Mesenchymal stem cell (in vitro differentiated cells and primary cell): ENCODE results near the gene KLF16.
"Not testable (repeated sequence)": the region's sequence is repeated elsewhere in the genome, so short reads cannot be mapped to it uniquely, and the experiment has no call there.

ENCODE experiments used
- DNase-seq: peaks from one replicate; pipeline ENCODE4 v3.0.0-alpha.2; 2013
- H2AFZ ChIP-seq: one replicate; pipeline ENCODE4 v1.6.1; 2013; ENCODE audit warnings: low read depth, mild to moderate bottlenecking, control low read depth, inconsistent platforms, low read length, moderate library complexity
- H2AK5ac ChIP-seq: 2 replicates; pipeline ENCODE4 v1.6.1; 2013; ENCODE audit warnings: low read length, moderate library complexity, mild to moderate bottlenecking, inconsistent platforms; ENCODE audit not compliant: severe bottlenecking
- H2BK120ac ChIP-seq: one replicate; pipeline ENCODE4 v1.6.1; 2013; ENCODE audit warnings: low read depth, mild to moderate bottlenecking, inconsistent platforms, low read length, moderate library complexity
- H2BK12ac ChIP-seq, 2 experiments: one replicate each; pipeline ENCODE4 v1.6.1; 2013; ENCODE audit warnings: inconsistent platforms in 2 of 2, low read length in 2 of 2, mild to moderate bottlenecking in 2 of 2, moderate library complexity in 2 of 2, control low read depth in 1 of 2
- H2BK15ac ChIP-seq: one replicate; pipeline ENCODE4 v1.6.1; 2013; ENCODE audit warnings: mild to moderate bottlenecking, low read depth, inconsistent platforms; ENCODE audit not compliant: poor library complexity, severe bottlenecking
- H2BK5ac ChIP-seq: 2 replicates; pipeline ENCODE4 v1.6.1; 2013; ENCODE audit warnings: low read depth, mild to moderate bottlenecking, low read length, control low read depth, inconsistent platforms; ENCODE audit not compliant: poor library complexity, severe bottlenecking
- H3K14ac ChIP-seq, 2 experiments: one replicate each; pipeline ENCODE4 v1.6.1; 2013; ENCODE audit warnings: inconsistent platforms in 2 of 2, low read length in 2 of 2, control low read depth in 1 of 2, mild to moderate bottlenecking in 1 of 2, moderate library complexity in 1 of 2
- H3K18ac ChIP-seq, 2 experiments: one replicate each; pipeline ENCODE4 v1.6.1; 2013; ENCODE audit warnings: inconsistent platforms in 2 of 2, low read length in 2 of 2, control low read depth in 1 of 2, low read depth in 1 of 2, mild to moderate bottlenecking in 1 of 2
- H3K23ac ChIP-seq, 2 experiments: one replicate each; pipeline ENCODE4 v1.6.1; 2013; ENCODE audit warnings: inconsistent platforms in 2 of 2, low read length in 2 of 2, mild to moderate bottlenecking in 2 of 2, moderate library complexity in 2 of 2, control low read depth in 1 of 2
- H3K27ac ChIP-seq: 2 replicates; pipeline ENCODE4 v1.5.1; 2013; ENCODE audit warnings: mild to moderate bottlenecking, moderate library complexity, low read length, control low read depth, inconsistent platforms; ENCODE audit not compliant: poor library complexity, severe bottlenecking
- H3K27me3 ChIP-seq, 2 experiments: 2 replicates each; pipeline versions ENCODE4 v1.6.1 to v1.7.0; 2013; ENCODE audit warnings: low read length in 2 of 2, mild to moderate bottlenecking in 2 of 2, moderate library complexity in 2 of 2, control low read depth in 1 of 2, inconsistent platforms in 1 of 2; ENCODE audit not compliant: control insufficient read depth in 1 of 2, insufficient read depth in 1 of 2
- H3K36me3 ChIP-seq, 2 experiments: 2 replicates each; pipeline versions ENCODE4 v1.6.1 to v1.7.0; 2013; ENCODE audit warnings: low read length in 2 of 2, control low read depth in 1 of 2, inconsistent platforms in 1 of 2, low read depth in 1 of 2, mild to moderate bottlenecking in 1 of 2; ENCODE audit not compliant: insufficient read depth in 2 of 2, control insufficient read depth in 1 of 2
- H3K4ac ChIP-seq, 2 experiments: one replicate each; pipeline ENCODE4 v1.6.1; 2013; ENCODE audit warnings: inconsistent platforms in 2 of 2, low read length in 2 of 2, mild to moderate bottlenecking in 2 of 2, moderate library complexity in 2 of 2, control low read depth in 1 of 2, low read depth in 1 of 2
- H3K4me1 ChIP-seq: 2 replicates; pipeline ENCODE4 v1.6.1; 2013; ENCODE audit warnings: low read depth, low read length, control low read depth; ENCODE audit not compliant: control insufficient read depth, insufficient read depth
- H3K4me2 ChIP-seq: 2 replicates; pipeline ENCODE4 v1.6.1; 2013; ENCODE audit warnings: low read length, mild to moderate bottlenecking, inconsistent platforms; ENCODE audit not compliant: poor library complexity, severe bottlenecking
- H3K4me3 ChIP-seq, 2 experiments: 2 replicates each; pipeline versions ENCODE4 v1.5.1 to v1.7.0; 2013; ENCODE audit warnings: low read length in 2 of 2, mild to moderate bottlenecking in 2 of 2, control low read depth in 1 of 2, low read depth in 1 of 2; ENCODE audit not compliant: insufficient read depth in 1 of 2
- H3K79me1 ChIP-seq: replicated peaks from 2 replicates; pipeline ENCODE4 v1.6.1; 2013; ENCODE audit warnings: mild to moderate bottlenecking, control low read depth, low read length, inconsistent platforms; ENCODE audit not compliant: poor library complexity, severe bottlenecking
- H3K9ac ChIP-seq: 2 replicates; pipeline ENCODE4 v1.7.0; 2013; ENCODE audit warnings: mild to moderate bottlenecking, low read length, moderate library complexity
- H3K9me3 ChIP-seq: 2 replicates; pipeline ENCODE4 v1.7.0; 2013; ENCODE audit warnings: mild to moderate bottlenecking, low read length; ENCODE audit not compliant: control insufficient read depth
- H4K8ac ChIP-seq: one replicate; pipeline ENCODE4 v1.6.1; 2013; ENCODE audit warnings: inconsistent platforms, mild to moderate bottlenecking, low read length, moderate library complexity
- H4K91ac ChIP-seq: one replicate; pipeline ENCODE4 v1.6.1; 2013; ENCODE audit warnings: mild to moderate bottlenecking, low read length, inconsistent platforms
- WGBS: methylation state at CpG from one replicate; pipeline ENCODE4 v1.1.7; 2013; ENCODE audit warnings: mixed read lengths; 5-methylcytosine and 5-hydroxymethylcytosine counted together

Gene KLF16

GRCh38 chr19:1889907-1890306, 26.5 kb upstream of the KLF16 start:
- no peaks in the 10 kb centered on the region for H3K27me3 ChIP-seq
- H3K4ac ChIP-seq: no peak overlapping the region
- H2AFZ ChIP-seq: no peak overlapping the region
- no peaks in the 10 kb centered on the region for H3K79me1 ChIP-seq
- H3K23ac ChIP-seq: no peak overlapping the region
- H3K27ac ChIP-seq: no peak overlapping the region
- H3K9ac ChIP-seq: no peak overlapping the region
- DNase-seq: no peak
- no peaks in the 10 kb centered on the region for H3K36me3 ChIP-seq
- H3K4me2 ChIP-seq: no peak overlapping the region
- H2BK120ac ChIP-seq: no peak overlapping the region
- no CpG with 5 or more reads among the region's 1 CpG for WGBS
- no peak overlapping the region for H2AK5ac ChIP-seq
- H3K4me3 ChIP-seq: no peak overlapping the region
- no peak overlapping the region for H2BK5ac ChIP-seq
- H3K9me3 ChIP-seq: no peaks in the 10 kb centered on the region
- no peak overlapping the region for H2BK15ac ChIP-seq
- no peak overlapping the region for H2BK12ac ChIP-seq
- no peaks in the 10 kb centered on the region for H3K4me1 ChIP-seq
- no peak overlapping the region for H4K91ac ChIP-seq
- no peak overlapping the region for H3K14ac ChIP-seq
- no peak overlapping the region for H3K18ac ChIP-seq
- no peak overlapping the region for H4K8ac ChIP-seq

GRCh38 chr19:1888385-1888784, 25.0 kb upstream of the KLF16 start:
- Histone ChIP-seq H2BK5ac (no peak overlapping the region), H3K14ac (no peak overlapping the region), H3K23ac (no peak overlapping the region), H2BK15ac (no peak overlapping the region), H2AK5ac (no peak overlapping the region), H3K9ac (no peak overlapping the region), H3K4me3 (no peak overlapping the region), H3K79me1 (no peaks in the 10 kb centered on the region), H3K36me3 (peaks cover 0 to 4% of the 10 kb centered on the region in 2 experiments), H3K18ac (no peak overlapping the region), H3K9me3 (no peaks in the 10 kb centered on the region), H4K91ac (no peak overlapping the region), H2BK120ac (no peak overlapping the region), H3K27ac (no peak overlapping the region), H2BK12ac (no peak overlapping the region), H3K4me1 (peaks cover 11% of the 10 kb centered on the region), H2AFZ (no peak overlapping the region), H4K8ac (no peak overlapping the region), H3K27me3 (no peaks in the 10 kb centered on the region), H3K4ac (no peak overlapping the region), H3K4me2 (no peak overlapping the region)
- no peak for DNase-seq
- WGBS: 89% methylated on average over 3 of the region's 5 CpGs

GRCh38 chr19:1886360-1886759, 23.0 kb upstream of the KLF16 start:
- H2BK5ac ChIP-seq, H4K8ac ChIP-seq, H3K27me3 ChIP-seq, H3K9ac ChIP-seq, H2BK15ac ChIP-seq, H2BK120ac ChIP-seq, H2AK5ac ChIP-seq, H3K4me3 ChIP-seq, DNase-seq, H3K79me1 ChIP-seq, H2AFZ ChIP-seq, H3K4me2 ChIP-seq, H3K18ac ChIP-seq, H3K27ac ChIP-seq, H3K14ac ChIP-seq, H3K4ac ChIP-seq, H2BK12ac ChIP-seq, H4K91ac ChIP-seq, H3K9me3 ChIP-seq, H3K23ac ChIP-seq: not testable (repeated sequence)
- 97% methylated on average over 14 of the region's 15 CpGs for WGBS
- Histone ChIP-seq H3K4me1 (peaks cover 27% of the 10 kb centered on the region), H3K36me3 (peaks cover 0 to 13% of the 10 kb centered on the region in 2 experiments)

- peak within 1 kb of the TSS; percentile 76 for H4K91ac ChIP-seq
- DNase-seq: peak; percentile 91
- H2AFZ ChIP-seq, H3K79me1 ChIP-seq, H2BK5ac ChIP-seq, H3K27me3 ChIP-seq, H2AK5ac ChIP-seq, H2BK15ac ChIP-seq, H4K8ac ChIP-seq, H3K9me3 ChIP-seq: not testable (repeated sequence)
- peak within 1 kb of the TSS; percentile 90 to 91 for H3K4me3 ChIP-seq
- H3K27ac ChIP-seq: peak within 1 kb of the TSS; percentile 7
- H2BK12ac ChIP-seq: peak within 1 kb of the TSS in 1 of 2 experiments; percentile 25
- peak within 1 kb of the TSS; percentile 68 for H2BK120ac ChIP-seq
- peaks cover 29% of the 10 kb centered on the region for H3K4me1 ChIP-seq
- H3K9ac ChIP-seq: peak within 1 kb of the TSS; percentile 94
- H3K4me2 ChIP-seq: peak within 1 kb of the TSS; percentile 68
- peak within 1 kb of the TSS in 1 of 2 experiments; percentile 87 for H3K14ac ChIP-seq
- WGBS: 26% methylated on average over 39 of the region's 46 CpGs
- peak within 1 kb of the TSS; percentile 80 to 91 for H3K18ac ChIP-seq
- peak within 1 kb of the TSS; percentile 89 to 98 for H3K4ac ChIP-seq
- H3K23ac ChIP-seq: peak within 1 kb of the TSS in 1 of 2 experiments; percentile 85
- peaks cover 0 to 19% of the 10 kb centered on the region in 2 experiments for H3K36me3 ChIP-seq
Observed at GRCh38 chr19:1885398-1886119, 22.2 kb upstream of the KLF16 start, which contains the start of gene ABHD17A. TSS of gene ABHD17A (minus strand) at chr19:1885496. CDS start at chr19:1881566, 3,930 bp downstream.
